ENCODE data around the gene SLC4A8. TPM values are rescaled to one million over a fixed set of nuclear protein-coding genes. Genes with fewer than 3 reads are reported as not detected.

SLC4A8 gene
- total RNA-seq, 1 donor from 2014 or later, result 2.4 TPM

GRCh38 chr12:51430196-51430895, 5.7 kb downstream of the SLC4A8 start:
- H3K4me1 Mint-ChIP-seq (ENCODE audit: low read depth), result peaks cover 7% of the 10 kb centered on the region
- no peak for DNase-seq (ENCODE audit: low spot score)
- peaks cover 2% of the 10 kb centered on the region for H3K36me3 Mint-ChIP-seq (ENCODE audit: low read depth)
- H3K27me3 Mint-ChIP-seq (ENCODE audit: low read depth), result peaks cover 5% of the 10 kb centered on the region
- no peak for TF ChIP-seq CTCF (IDR thresholded peaks at IDR 0.05)
- H3K4me3 Mint-ChIP-seq (ENCODE audit: unreplicated experiment), result no peak overlapping the region
- no peaks in the 10 kb centered on the region for H3K9me3 Mint-ChIP-seq (ENCODE audit: low read depth)
- H3K27ac Mint-ChIP-seq (ENCODE audit: unreplicated experiment), result no peak overlapping the region

DNA sequence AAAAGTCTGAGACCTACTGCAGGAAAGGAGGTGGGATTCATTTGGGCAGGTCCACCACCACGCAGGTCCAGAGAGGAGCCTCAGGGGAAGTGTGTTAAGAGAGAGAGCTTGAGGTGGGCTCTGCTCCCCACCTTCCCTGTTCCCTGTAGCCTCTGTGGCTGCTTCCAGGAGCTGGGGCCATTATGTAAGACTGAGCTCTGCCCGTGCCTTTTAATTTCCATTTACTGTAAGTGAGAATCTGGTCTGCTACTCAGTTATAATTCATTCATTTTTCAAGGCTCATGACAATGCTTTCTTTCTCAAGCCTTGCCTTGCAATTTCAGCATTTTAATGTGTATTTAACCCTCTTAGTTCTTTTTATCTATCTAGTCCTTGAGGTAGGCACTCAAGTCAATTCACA, 8.3 kb downstream of the SLC4A8 start:
- Mint-ChIP-seq H3K36me3 (ENCODE audit: low read depth) (peaks cover 2% of the 10 kb centered on the region), H3K27me3 (ENCODE audit: low read depth) (peaks cover 5% of the 10 kb centered on the region), H3K4me3 (ENCODE audit: unreplicated experiment) (no peak overlapping the region)

GRCh38 chr12:51434305-51434704, 9.7 kb downstream of the SLC4A8 start:
- Mint-ChIP-seq H3K27me3 (ENCODE audit: low read depth) (peaks cover 5% of the 10 kb centered on the region), H3K4me1 (ENCODE audit: low read depth) (peaks cover 6% of the 10 kb centered on the region), H3K36me3 (ENCODE audit: low read depth) (peaks cover 2% of the 10 kb centered on the region), H3K9me3 (ENCODE audit: low read depth) (no peaks in the 10 kb centered on the region), H3K27ac (ENCODE audit: unreplicated experiment) (no peak overlapping the region), H3K4me3 (ENCODE audit: unreplicated experiment) (no peak overlapping the region)
- no peak for TF ChIP-seq CTCF (IDR thresholded peaks at IDR 0.05)
- DNase-seq (ENCODE audit: low spot score), result no peak

More for the DNA sequence above, 8.3 kb downstream of the SLC4A8 start:
- no peak for DNase-seq (ENCODE audit: low spot score)
- Mint-ChIP-seq H3K27ac (ENCODE audit: unreplicated experiment) (no peak overlapping the region), H3K9me3 (ENCODE audit: low read depth) (no peaks in the 10 kb centered on the region), H3K4me1 (ENCODE audit: low read depth) (peaks cover 6% of the 10 kb centered on the region)
- TF ChIP-seq CTCF (IDR thresholded peaks at IDR 0.05), result no peak

DNA sequence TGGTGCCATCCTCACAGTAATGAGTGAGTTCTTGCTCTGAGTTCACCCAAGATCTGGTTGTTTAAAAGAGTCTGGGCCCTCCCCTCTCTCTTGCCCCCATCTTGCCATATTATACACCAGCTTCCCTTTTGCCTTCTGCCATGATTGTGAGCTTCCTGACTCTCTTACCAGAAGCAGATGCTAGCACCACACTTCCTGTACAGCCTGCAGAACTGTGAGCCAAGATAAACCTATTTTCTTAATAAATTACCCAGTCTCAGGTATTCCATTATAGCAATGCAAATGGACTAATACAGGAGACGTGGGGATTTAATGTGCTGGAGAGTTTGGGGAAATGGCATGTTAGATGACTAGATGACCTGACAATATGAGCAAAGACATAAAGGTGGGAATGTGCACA, 12.8 kb downstream of the SLC4A8 start:
- Mint-ChIP-seq H3K36me3 (ENCODE audit: low read depth) (no peaks in the 10 kb centered on the region), H3K4me1 (ENCODE audit: low read depth) (peaks cover 20% of the 10 kb centered on the region), H3K4me3 (ENCODE audit: unreplicated experiment) (no peak overlapping the region), H3K9me3 (ENCODE audit: low read depth) (no peaks in the 10 kb centered on the region), H3K27me3 (ENCODE audit: low read depth) (no peaks in the 10 kb centered on the region), H3K27ac (ENCODE audit: unreplicated experiment) (no peak overlapping the region)
- no peak for DNase-seq (ENCODE audit: low spot score)
- no peak for TF ChIP-seq CTCF (IDR thresholded peaks at IDR 0.05)

DNA sequence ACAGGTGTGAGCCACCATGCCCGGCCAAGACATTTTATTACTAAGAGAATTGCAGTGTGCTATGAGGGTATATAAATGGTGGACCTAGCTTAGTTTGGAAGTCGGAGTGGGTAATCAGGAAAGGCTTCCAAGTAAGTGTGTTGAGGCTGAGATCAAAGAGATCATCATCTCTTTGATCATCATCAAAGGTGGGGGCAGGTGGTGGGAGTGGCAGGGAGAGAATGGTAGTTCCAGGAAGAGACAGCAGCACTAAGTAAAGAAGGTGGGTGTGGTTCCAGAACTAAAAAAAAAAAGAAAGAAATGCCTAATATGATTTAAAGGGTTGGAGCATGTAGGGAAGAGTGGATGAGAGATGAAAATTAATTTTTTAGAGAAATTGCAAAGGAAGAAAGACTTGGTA, 14.7 kb downstream of the SLC4A8 start:
- Mint-ChIP-seq H3K9me3 (ENCODE audit: low read depth) (no peaks in the 10 kb centered on the region), H3K4me1 (ENCODE audit: low read depth) (peaks cover 18% of the 10 kb centered on the region), H3K36me3 (ENCODE audit: low read depth) (no peaks in the 10 kb centered on the region), H3K4me3 (ENCODE audit: unreplicated experiment) (no peak overlapping the region), H3K27me3 (ENCODE audit: low read depth) (no peaks in the 10 kb centered on the region), H3K27ac (ENCODE audit: unreplicated experiment) (no peak overlapping the region)
- no peak for DNase-seq (ENCODE audit: low spot score)
- no peak for TF ChIP-seq CTCF (IDR thresholded peaks at IDR 0.05)

All from chondrocyte (in vitro differentiated cells).